ENCODE data around the gene ZNF358. TPM values are rescaled to one million over a fixed set of nuclear protein-coding genes. Genes with fewer than 3 reads are reported as not detected.

Gene ZNF358
- total and polyA plus RNA-seq, 10 of the 15 experiments (the other 5 are each of a cell fraction or from before 2014, with no cell fraction given), result 0.09 to 6.3 (median 1.9) TPM; not detected in 1

- TF ChIP-seq TAF1 (IDR thresholded peaks at IDR 0.05; ENCODE audit: borderline replicate concordance, low read depth, low read length) (no peak), NFYA (IDR thresholded peaks at IDR 0.05; ENCODE audit: borderline replicate concordance, low read depth, low read length) (no peak), SKIL (IDR thresholded peaks at IDR 0.05; ENCODE audit: low read depth, poor library complexity, severe bottlenecking) (no peak), ESRRA (IDR thresholded peaks at IDR 0.05; ENCODE audit: low read length) (no peak)
Observed at GRCh38 chr19:7564866-7565265, 49.0 kb downstream of the ZNF358 start (continued).

- no peak for DNase-seq (ENCODE audit: low read depth, low spot score)
Observed at GRCh38 chr19:7565332-7565731, 49.4 kb downstream of the ZNF358 start.

More at GRCh38 chr19:7565332-7565731, 49.4 kb downstream of the ZNF358 start:
- intact Hi-C loops (cut with micrococcal nuclease; ENCODE audit: unreplicated experiment) (no loop called here), in situ Hi-C loops (cut with MboI) (loop anchor here (5.0 kb wide), 2 partner anchors 117 to 237 kb away; partner anchors contain the start of gene TRAPPC5)
- CTCF ChIA-PET, result interaction anchor here (0.7 to 2.4 kb wide), 5 partner anchors 17 to 269 kb away, joined by 3 to 7 read pairs (median 3); partner anchors contain the start of gene TRAPPC5
- H3K27me3 ChIP-seq (replicated peaks in 1 of 2; ENCODE audit: control insufficient read depth in 2 of 2, insufficient read depth in 2 of 2, low read length in 1 of 2), result no peaks in the 10 kb centered on the region
- H3K9me3 ChIP-seq (replicated peaks; ENCODE audit: control insufficient read depth, insufficient read depth, low read length), result no peaks in the 10 kb centered on the region; the same call in 2 of the 3 replicates
- TF ChIP-seq SMAD5 (IDR thresholded peaks at IDR 0.05; ENCODE audit: low read depth), result no peak
- TF ChIP-seq NFXL1 (IDR thresholded peaks at IDR 0.05; ENCODE audit: borderline replicate concordance), result no peak
- TF ChIP-seq RCOR1 (conservative IDR thresholded peaks at IDR 0.05; ENCODE audit: low read depth, low read length), result no peak
- no peak for TF ChIP-seq MEF2A (IDR thresholded peaks at IDR 0.05; ENCODE audit: insufficient read depth, low read depth, low read length)
- no peak for TF ChIP-seq HSF1 (IDR thresholded peaks at IDR 0.05; ENCODE audit: low read depth, low read length)
- no peak for TF ChIP-seq SMC3 (IDR thresholded peaks at IDR 0.05; ENCODE audit: borderline replicate concordance, low read length)
- no peak for TF ChIP-seq ZNF217 (IDR thresholded peaks at IDR 0.05)
- TF ChIP-seq BRCA1 (IDR thresholded peaks at IDR 0.05; ENCODE audit: low read depth, low read length), result no peak
- BruUV-seq (replicated peaks), result no TSS peak
- FAIRE-seq, result no peak
- no peaks in the 10 kb centered on the region for H3K79me2 ChIP-seq (ENCODE audit: control insufficient read depth, insufficient read depth, low read length)
- H3K27ac ChIP-seq (ENCODE audit: control insufficient read depth, insufficient read depth), result no peak overlapping the region
- H3K9ac ChIP-seq (ENCODE audit: control insufficient read depth, insufficient read depth, low read length), result no peak overlapping the region
- RAD21 ChIA-PET (ENCODE audit: unreplicated experiment), result no interaction called here
- WGBS (ENCODE audit: insufficient coverage, insufficient replicate concordance, low lambda C conversion rate, missing lambda C conversion rate), result 60% methylated on average over 5 of the region's 5 CpGs
- H4K20me1 ChIP-seq (ENCODE audit: control insufficient read depth, insufficient read depth), result no peaks in the 10 kb centered on the region
- no peak overlapping the region for H2AFZ ChIP-seq (ENCODE audit: control insufficient read depth, low read depth, low read length)
- ATAC-seq, result no peak
- peaks cover 0 to 4% of the 10 kb centered on the region in 2 experiments; a peak in 1 of 4 replicates for H3K36me3 ChIP-seq (ENCODE audit: control insufficient read depth in 2 of 2, insufficient read depth in 2 of 2, low read length in 1 of 2)
- H3K4me3 ChIP-seq, result no peak overlapping the region
- POLR2A ChIA-PET, result no interaction called here
- H3K4me2 ChIP-seq (ENCODE audit: control insufficient read depth, insufficient read depth), result no peak overlapping the region
- no peaks in the 10 kb centered on the region for H3K4me1 ChIP-seq (ENCODE audit: control insufficient read depth, insufficient read depth, low read length)
- SMC1A ChIA-PET (ENCODE audit: uncharacterized antibody, unreplicated experiment), result interaction anchor here (0.8 to 1.0 kb wide), 2 partner anchors 178 to 235 kb away, joined by 3 read pairs; no protein-coding TSS in a partner anchor

Data from GM12878 (cell line).